ENCODE measurements around the gene IRF2BPL.

Gene IRF2BPL

DNA sequence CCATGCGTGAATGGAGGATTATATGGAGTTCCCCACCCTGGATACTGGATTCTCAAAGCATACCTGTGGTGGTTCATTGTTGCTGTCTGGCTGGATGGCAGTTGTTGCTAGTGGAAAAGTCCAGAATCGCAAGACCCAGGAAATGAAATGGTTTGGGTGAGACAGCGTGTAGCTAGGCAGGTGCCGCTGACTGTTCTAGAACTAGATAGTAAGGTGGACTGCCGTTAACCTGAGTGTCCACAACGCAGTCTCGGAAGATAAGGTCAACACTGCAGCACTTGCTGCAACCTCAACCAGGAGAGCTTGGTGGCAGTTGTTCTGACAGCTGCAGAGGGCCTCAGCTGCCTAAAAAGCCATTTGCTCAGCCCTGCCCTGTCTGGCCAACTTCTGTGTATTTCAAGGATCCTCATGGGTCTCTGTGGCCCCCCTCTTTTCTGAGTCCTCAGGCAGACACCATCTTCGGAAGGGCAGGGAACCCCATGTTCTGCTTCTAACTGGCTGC is 15.5 kb upstream of the IRF2BPL start:
- no peaks in the 10 kb centered on the region for H3K36me3 ChIP-seq
- TF ChIP-seq, protein P1, sequence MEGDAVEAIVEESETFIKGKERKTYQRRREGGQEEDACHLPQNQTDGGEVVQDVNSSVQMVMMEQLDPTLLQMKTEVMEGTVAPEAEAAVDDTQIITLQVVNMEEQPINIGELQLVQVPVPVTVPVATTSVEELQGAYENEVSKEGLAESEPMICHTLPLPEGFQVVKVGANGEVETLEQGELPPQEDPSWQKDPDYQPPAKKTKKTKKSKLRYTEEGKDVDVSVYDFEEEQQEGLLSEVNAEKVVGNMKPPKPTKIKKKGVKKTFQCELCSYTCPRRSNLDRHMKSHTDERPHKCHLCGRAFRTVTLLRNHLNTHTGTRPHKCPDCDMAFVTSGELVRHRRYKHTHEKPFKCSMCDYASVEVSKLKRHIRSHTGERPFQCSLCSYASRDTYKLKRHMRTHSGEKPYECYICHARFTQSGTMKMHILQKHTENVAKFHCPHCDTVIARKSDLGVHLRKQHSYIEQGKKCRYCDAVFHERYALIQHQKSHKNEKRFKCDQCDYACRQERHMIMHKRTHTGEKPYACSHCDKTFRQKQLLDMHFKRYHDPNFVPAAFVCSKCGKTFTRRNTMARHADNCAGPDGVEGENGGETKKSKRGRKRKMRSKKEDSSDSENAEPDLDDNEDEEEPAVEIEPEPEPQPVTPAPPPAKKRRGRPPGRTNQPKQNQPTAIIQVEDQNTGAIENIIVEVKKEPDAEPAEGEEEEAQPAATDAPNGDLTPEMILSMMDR (IDR thresholded peaks at IDR 0.05; ENCODE audit: low read depth, low read length): no peak
- H3K9me3 ChIP-seq (ENCODE audit: severe bottlenecking): no peaks in the 10 kb centered on the region
- H3K27ac ChIP-seq: no peak overlapping the region
- H3K27me3 ChIP-seq (ENCODE audit: insufficient read depth, low read depth, severe bottlenecking): no peaks in the 10 kb centered on the region
- H3K4me3 ChIP-seq (ENCODE audit: low read depth, low read length): no peak overlapping the region
- no peak for DNase-seq

GRCh38 chr14:77043177-77043983 is 14.9 kb upstream of the IRF2BPL start:
- H3K9me3 ChIP-seq (ENCODE audit: severe bottlenecking): no peaks in the 10 kb centered on the region
- TF ChIP-seq, protein P1 (IDR thresholded peaks at IDR 0.05; ENCODE audit: low read depth, low read length): no peak
- no peak for DNase-seq
- H3K27ac ChIP-seq: no peak overlapping the region
- H3K4me3 ChIP-seq (ENCODE audit: low read depth, low read length): no peak overlapping the region
- H3K27me3 ChIP-seq (ENCODE audit: insufficient read depth, low read depth, severe bottlenecking): no peaks in the 10 kb centered on the region
- H3K36me3 ChIP-seq: no peaks in the 10 kb centered on the region

- Histone ChIP-seq H3K27ac (peak overlapping the region; percentile 34), H3K4me3 (ENCODE audit: low read depth, low read length) (no peak overlapping the region)
These were observed 13.5 kb upstream of the IRF2BPL start for GRCh38 chr14:77041881-77042545.

DNA sequence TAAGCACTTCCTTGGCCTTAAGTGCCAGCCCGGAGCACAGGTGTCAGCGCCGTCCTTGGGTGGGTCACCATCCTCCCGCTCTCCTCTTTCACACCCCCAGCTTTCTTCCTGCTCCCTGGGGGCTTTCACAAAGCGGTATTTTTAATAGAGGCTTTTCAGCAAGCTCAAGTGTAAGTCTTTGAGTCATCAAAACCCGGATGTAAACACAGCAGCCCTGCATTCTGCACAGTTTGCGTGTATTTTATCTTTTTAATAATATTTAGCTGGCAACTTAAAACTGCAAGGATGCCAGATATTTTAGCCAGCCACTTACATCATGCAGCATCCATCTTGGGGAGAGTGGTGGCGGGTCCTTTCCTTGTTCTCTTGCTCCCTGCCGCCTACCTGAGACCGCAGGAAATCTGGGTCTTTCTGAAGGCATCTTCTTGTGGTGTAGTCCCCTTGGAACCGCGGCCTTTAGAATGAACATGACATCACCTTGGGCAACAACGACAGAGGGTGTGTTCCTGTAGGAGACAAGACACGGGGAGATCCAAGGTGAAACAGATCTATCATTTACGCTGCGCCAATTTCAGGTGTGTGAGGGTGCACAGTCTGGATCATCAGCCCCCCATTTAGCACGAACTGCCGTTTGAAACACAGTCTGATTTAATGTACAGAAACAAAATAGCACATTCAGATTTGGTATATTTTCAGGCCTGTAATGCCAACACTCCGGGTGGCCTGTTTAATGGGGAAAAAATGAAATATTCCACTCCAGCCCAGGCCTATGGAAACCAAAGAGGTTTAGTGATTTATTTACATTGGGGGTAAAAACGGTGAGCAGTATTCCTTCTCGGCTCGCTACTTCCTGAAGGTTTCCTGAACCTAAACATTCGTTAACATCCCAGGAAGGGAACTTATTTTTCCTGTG is 12.5 kb upstream of the IRF2BPL start:
- Histone ChIP-seq H3K27ac (peak overlapping the region; percentile 76), H3K9me3 (ENCODE audit: severe bottlenecking) (no peaks in the 10 kb centered on the region), H3K4me3 (ENCODE audit: low read depth, low read length) (peak overlapping the region; percentile 54), H3K36me3 (no peaks in the 10 kb centered on the region), H3K27me3 (ENCODE audit: insufficient read depth, low read depth, severe bottlenecking) (no peaks in the 10 kb centered on the region)
- TF ChIP-seq, protein P1 (IDR thresholded peaks at IDR 0.05; ENCODE audit: low read depth, low read length): no peak
- no peak for DNase-seq

More at GRCh38 chr14:77041881-77042545, 13.5 kb upstream of the IRF2BPL start:
- Histone ChIP-seq H3K9me3 (ENCODE audit: severe bottlenecking) (no peaks in the 10 kb centered on the region), H3K36me3 (no peaks in the 10 kb centered on the region), H3K27me3 (ENCODE audit: insufficient read depth, low read depth, severe bottlenecking) (no peaks in the 10 kb centered on the region)
- no peak for DNase-seq
- TF ChIP-seq, protein P1 (IDR thresholded peaks at IDR 0.05; ENCODE audit: low read depth, low read length): no peak

- Histone ChIP-seq H3K27me3 (ENCODE audit: insufficient read depth, low read depth, severe bottlenecking) (no peaks in the 10 kb centered on the region), H3K36me3 (no peaks in the 10 kb centered on the region), H3K9me3 (ENCODE audit: severe bottlenecking) (no peaks in the 10 kb centered on the region), H3K27ac (peak overlapping the region; percentile 76), H3K4me3 (ENCODE audit: low read depth, low read length) (peak overlapping the region; percentile 54)
- DNase-seq: peak; percentile 94
- TF ChIP-seq, protein P1 (IDR thresholded peaks at IDR 0.05; ENCODE audit: low read depth, low read length): no peak
These were observed 11.7 kb upstream of the IRF2BPL start for GRCh38 chr14:77040059-77040740.

All from WERI-Rb-1 (cell line).